HEK293 (cell line): ENCODE data around the gene NPW.
A peak's percentile ranks its signal among the peaks of the same experiment; 100 is the strongest.

Source experiments
- EGR2 ChIP-seq: fragments of 450-650 bp; formaldehyde crosslinking; IDR thresholded peaks from 2 replicates; pipeline ENCODE4 v1.5.1; 2016; ENCODE audit warnings: low read depth, missing biosample characterization, missing genetic modification characterization
- HOXC10 ChIP-seq: sonication (generic); formaldehyde crosslinking; IDR thresholded peaks from 2 replicates; pipeline ENCODE4 v1.8.1; 2023; ENCODE audit warnings: mild to moderate bottlenecking, missing genetic modification reagents
- OSR2 ChIP-seq: fragments of 450-650 bp; formaldehyde crosslinking; IDR thresholded peaks from 2 replicates; pipeline ENCODE4 v1.5.1; 2016; ENCODE audit warnings: missing biosample characterization, missing genetic modification characterization
- TCF7L2 ChIP-seq: IDR thresholded peaks from 2 replicates; pipeline ENCODE4 v1.6.1; 2011; ENCODE audit warnings: low read depth, mild to moderate bottlenecking, inconsistent platforms, low read length, moderate library complexity, borderline replicate concordance
- ZBTB1 ChIP-seq: fragments of 450-650 bp; formaldehyde crosslinking; IDR thresholded peaks from 2 replicates; pipeline ENCODE4 v1.5.1; 2016; ENCODE audit warnings: missing biosample characterization, missing genetic modification characterization
- ZBTB21 ChIP-seq: fragments of 450-650 bp; formaldehyde crosslinking; IDR thresholded peaks from 2 replicates; pipeline ENCODE4 v1.5.1; 2017; ENCODE audit warnings: missing biosample characterization, missing genetic modification characterization
- ZNF114 ChIP-seq: fragments of 450-650 bp; formaldehyde crosslinking; IDR thresholded peaks from 2 replicates; pipeline ENCODE4 v1.5.0; 2017; ENCODE audit warnings: missing biosample characterization, missing genetic modification characterization
- ZNF169 ChIP-seq: fragments of 450-650 bp; formaldehyde crosslinking; IDR thresholded peaks from 2 replicates; pipeline ENCODE4 v1.5.1; 2016; ENCODE audit warnings: missing biosample characterization, missing genetic modification characterization
- ZNF175 ChIP-seq: fragments of 450-650 bp; formaldehyde crosslinking; IDR thresholded peaks from 2 replicates; pipeline ENCODE4 v1.5.1; 2016; ENCODE audit warnings: missing biosample characterization, missing genetic modification characterization
- ZNF266 ChIP-seq: fragments of 450-650 bp; formaldehyde crosslinking; IDR thresholded peaks from 2 replicates; pipeline ENCODE4 v1.5.1; 2016; ENCODE audit warnings: missing biosample characterization, missing genetic modification characterization, low read depth
- ZNF274 ChIP-seq, 2 experiments: fragments of 200-500 bp in 1 of 2; fragments of 450-650 bp in 1 of 2; sonication (Bioruptor generic) in 1 of 2; formaldehyde crosslinking in 1 of 2; IDR thresholded peaks; 2 replicates each; pipeline versions ENCODE4 v1.5.1 to v1.6.1; 2014 to 2016; ENCODE audit warnings: borderline replicate concordance in 1 of 2, inconsistent platforms in 1 of 2, low read length in 1 of 2, missing biosample characterization in 1 of 2, missing genetic modification characterization in 1 of 2
- ZNF302 ChIP-seq: fragments of 450-650 bp; formaldehyde crosslinking; IDR thresholded peaks from 2 replicates; pipeline ENCODE4 v1.5.1; 2016; ENCODE audit warnings: missing biosample characterization, missing genetic modification characterization, low read depth
- ZNF324 ChIP-seq: fragments of 450-650 bp; formaldehyde crosslinking; IDR thresholded peaks from 2 replicates; pipeline ENCODE4 v1.5.1; 2016; ENCODE audit warnings: missing biosample characterization, missing genetic modification characterization
- ZNF426 ChIP-seq: fragments of 450-650 bp; formaldehyde crosslinking; IDR thresholded peaks from 2 replicates; pipeline ENCODE4 v1.5.1; 2017; ENCODE audit warnings: missing biosample characterization, missing genetic modification characterization, mild to moderate bottlenecking, inconsistent platforms, moderate library complexity
- ZNF473 ChIP-seq: fragments of 450-650 bp; formaldehyde crosslinking; IDR thresholded peaks from 2 replicates; pipeline ENCODE4 v1.5.1; 2017; ENCODE audit warnings: missing biosample characterization, missing genetic modification characterization
- ZNF501 ChIP-seq: fragments of 450-650 bp; formaldehyde crosslinking; IDR thresholded peaks from 2 replicates; pipeline ENCODE4 v1.5.1; 2016; ENCODE audit warnings: missing biosample characterization, missing genetic modification characterization
- ZNF514 ChIP-seq: fragments of 450-650 bp; formaldehyde crosslinking; IDR thresholded peaks from 2 replicates; pipeline ENCODE4 v1.5.1; 2016; ENCODE audit warnings: missing biosample characterization, missing genetic modification characterization
- ZNF561 ChIP-seq: fragments of 450-650 bp; IDR thresholded peaks from 2 replicates; pipeline ENCODE4 v1.5.1; 2018; ENCODE audit warnings: missing biosample characterization, missing genetic modification characterization, borderline replicate concordance
- ZNF707 ChIP-seq: fragments of 450-650 bp; formaldehyde crosslinking; IDR thresholded peaks from 2 replicates; pipeline ENCODE4 v1.5.1; 2016; ENCODE audit warnings: missing biosample characterization, missing genetic modification characterization
- ZNF785 ChIP-seq: fragments of 450-650 bp; formaldehyde crosslinking; IDR thresholded peaks from 2 replicates; pipeline ENCODE4 v1.5.1; 2016; ENCODE audit warnings: missing biosample characterization, missing genetic modification characterization
- ZSCAN23 ChIP-seq: fragments of 450-650 bp; formaldehyde crosslinking; IDR thresholded peaks from 2 replicates; pipeline ENCODE4 v1.5.1; 2016; ENCODE audit warnings: missing biosample characterization, missing genetic modification characterization
- TF ChIP-seq, protein P1 (sequence below): fragments of 450-650 bp; formaldehyde crosslinking; IDR thresholded peaks from 2 replicates; pipeline ENCODE4 v1.5.1; 2016; ENCODE audit warnings: missing biosample characterization, missing genetic modification characterization
- TF ChIP-seq, protein P2 (sequence below): fragments of 450-650 bp; formaldehyde crosslinking; IDR thresholded peaks from 2 replicates; pipeline ENCODE4 v1.5.1; 2016; ENCODE audit warnings: missing biosample characterization, missing genetic modification characterization
- TF ChIP-seq, protein P3 (sequence below): fragments of 450-650 bp; formaldehyde crosslinking; IDR thresholded peaks from 2 replicates; pipeline ENCODE4 v1.5.1; 2016; ENCODE audit warnings: missing biosample characterization, missing genetic modification characterization
- TF ChIP-seq, protein P4 (sequence below): fragments of 450-650 bp; formaldehyde crosslinking; IDR thresholded peaks from 2 replicates; pipeline ENCODE4 v1.5.1; 2016; ENCODE audit warnings: missing biosample characterization, missing genetic modification characterization

The NPW gene

DNA sequence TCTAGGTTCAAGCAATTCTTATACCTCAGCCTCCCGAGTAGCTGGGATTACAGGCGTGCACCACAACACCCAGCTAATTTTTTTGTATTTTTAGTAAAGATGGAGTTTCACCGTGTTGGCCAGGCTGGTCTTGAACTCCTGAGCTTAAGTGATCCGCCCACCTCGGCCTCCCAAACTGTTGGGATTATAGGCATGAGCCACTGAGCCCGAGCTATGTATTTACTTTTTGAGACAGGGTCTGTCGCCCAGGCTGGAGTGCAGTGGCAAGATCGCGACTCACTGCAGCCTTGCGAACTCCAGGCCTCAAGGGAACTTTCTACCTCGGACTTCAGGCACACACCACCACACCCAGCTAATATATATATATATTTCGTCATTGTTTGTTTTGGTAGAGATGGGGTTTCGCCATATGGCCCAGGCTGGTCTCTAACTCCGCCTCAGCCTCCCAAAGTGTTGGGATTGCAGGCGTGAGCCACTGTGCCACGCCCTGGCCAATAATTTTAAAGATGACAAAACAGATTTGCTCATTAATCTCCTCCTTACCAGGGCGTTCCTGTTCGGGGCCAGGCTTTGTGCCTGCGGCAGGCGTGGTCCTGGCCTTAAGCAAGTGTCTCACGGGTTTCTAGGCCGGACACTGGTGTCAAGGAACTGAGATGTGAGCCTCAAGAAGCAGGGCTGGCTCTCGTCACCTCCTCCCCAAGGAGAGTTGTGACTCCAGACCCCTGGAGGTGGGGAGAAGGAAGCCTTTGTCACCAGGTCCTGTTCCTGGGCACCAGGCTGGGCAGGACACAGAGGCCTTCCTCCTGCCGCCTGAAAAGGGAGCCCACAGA is 4.3 kb upstream of the NPW start (continued):
- TF ChIP-seq OSR2 = peak; percentile 62
- no peak for TF ChIP-seq ZBTB1 (tag by site-specific recombination)
- no peak for TF ChIP-seq ZNF302 (tag by site-specific recombination)
- no peak for TF ChIP-seq ZNF274 (IDR thresholded peaks at IDR 0.05; ENCODE audit: low read length)
- no peak for TF ChIP-seq ZNF274 (tag by site-specific recombination; IDR thresholded peaks at IDR 0.05; ENCODE audit: borderline replicate concordance)
- TF ChIP-seq TCF7L2 = no peak
- no peak for TF ChIP-seq ZNF426 (tag by site-specific recombination)
- TF ChIP-seq, protein P1, sequence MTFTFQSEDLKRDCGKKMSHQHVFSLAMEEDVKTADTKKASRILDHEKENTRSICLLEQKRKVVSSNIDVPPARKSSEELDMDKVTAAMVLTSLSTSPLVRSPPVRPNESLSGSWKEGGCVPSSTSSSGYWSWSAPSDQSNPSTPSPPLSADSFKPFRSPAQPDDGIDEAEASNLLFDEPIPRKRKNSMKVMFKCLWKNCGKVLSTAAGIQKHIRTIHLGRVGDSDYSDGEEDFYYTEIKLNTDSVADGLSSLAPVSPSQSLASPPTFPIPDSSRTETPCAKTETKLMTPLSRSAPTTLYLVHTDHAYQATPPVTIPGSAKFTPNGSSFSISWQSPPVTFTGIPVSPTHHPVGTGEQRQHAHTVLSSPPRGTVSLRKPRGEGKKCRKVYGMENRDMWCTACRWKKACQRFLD (tag by site-specific recombination) = no peak
- no peak for TF ChIP-seq ZNF561 (tag by site-specific recombination)
- TF ChIP-seq ZNF266 (tag by site-specific recombination) = no peak
- TF ChIP-seq, protein P2, sequence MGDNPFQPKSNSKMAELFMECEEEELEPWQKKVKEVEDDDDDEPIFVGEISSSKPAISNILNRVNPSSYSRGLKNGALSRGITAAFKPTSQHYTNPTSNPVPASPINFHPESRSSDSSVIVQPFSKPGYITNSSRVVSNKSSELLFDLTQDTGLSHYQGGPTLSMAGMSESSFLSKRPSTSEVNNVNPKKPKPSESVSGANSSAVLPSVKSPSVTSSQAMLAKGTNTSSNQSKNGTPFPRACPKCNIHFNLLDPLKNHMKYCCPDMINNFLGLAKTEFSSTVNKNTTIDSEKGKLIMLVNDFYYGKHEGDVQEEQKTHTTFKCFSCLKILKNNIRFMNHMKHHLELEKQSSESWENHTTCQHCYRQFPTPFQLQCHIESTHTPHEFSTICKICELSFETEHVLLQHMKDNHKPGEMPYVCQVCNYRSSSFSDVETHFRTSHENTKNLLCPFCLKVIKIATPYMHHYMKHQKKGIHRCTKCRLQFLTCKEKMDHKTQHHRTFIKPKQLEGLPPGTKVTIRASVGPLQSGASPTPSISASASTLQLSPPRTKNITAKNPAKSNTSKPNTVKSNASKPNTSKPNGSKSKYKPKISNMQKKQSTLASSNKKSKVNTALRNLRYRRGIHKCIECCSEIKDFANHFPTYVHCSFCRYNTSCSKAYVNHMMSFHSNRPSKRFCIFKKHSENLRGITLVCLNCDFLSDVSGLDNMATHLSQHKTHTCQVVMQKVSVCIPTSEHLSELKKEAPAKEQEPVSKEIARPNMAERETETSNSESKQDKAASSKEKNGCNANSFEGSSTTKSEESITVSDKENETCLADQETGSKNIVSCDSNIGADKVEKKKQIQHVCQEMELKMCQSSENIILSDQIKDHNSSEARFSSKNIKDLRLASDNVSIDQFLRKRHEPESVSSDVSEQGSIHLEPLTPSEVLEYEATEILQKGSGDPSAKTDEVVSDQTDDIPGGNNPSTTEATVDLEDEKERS (tag by site-specific recombination) = no peak
- TF ChIP-seq ZNF324 = 0 out of 2 replicates have a peak, but pooled peaks have one; percentile 60
- no peak for TF ChIP-seq EGR2 (tag by site-specific recombination)
- TF ChIP-seq, protein P3, sequence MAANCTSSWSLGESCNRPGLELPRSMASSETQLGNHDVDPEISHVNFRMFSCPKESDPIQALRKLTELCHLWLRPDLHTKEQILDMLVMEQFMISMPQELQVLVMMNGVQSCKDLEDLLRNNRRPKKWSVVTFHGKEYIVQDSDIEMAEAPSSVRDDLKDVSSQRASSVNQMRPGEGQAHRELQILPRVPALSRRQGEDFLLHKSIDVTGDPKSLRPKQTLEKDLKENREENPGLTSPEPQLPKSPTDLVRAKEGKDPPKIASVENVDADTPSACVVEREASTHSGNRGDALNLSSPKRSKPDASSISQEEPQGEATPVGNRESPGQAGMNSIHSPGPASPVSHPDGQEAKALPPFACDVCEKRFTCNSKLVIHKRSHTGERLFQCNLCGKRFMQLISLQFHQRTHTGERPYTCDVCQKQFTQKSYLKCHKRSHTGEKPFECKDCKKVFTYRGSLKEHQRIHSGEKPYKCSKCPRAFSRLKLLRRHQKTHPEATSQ (tag by site-specific recombination) = no peak
- no peak for TF ChIP-seq ZNF785 (tag by site-specific recombination)
- no peak for TF ChIP-seq ZNF501 (tag by site-specific recombination)
- TF ChIP-seq ZBTB21 (tag by site-specific recombination) = peak; percentile 35; the same call in 1 of the 2 replicates
- TF ChIP-seq ZNF175 (tag by site-specific recombination) = no peak
- TF ChIP-seq ZNF473 (tag by site-specific recombination) = no peak
- no peak for TF ChIP-seq ZNF169 (tag by site-specific recombination)
- TF ChIP-seq ZNF707 = no peak
- no peak for TF ChIP-seq HOXC10 (CRISPR knock-in tag)
- TF ChIP-seq ZSCAN23 = no peak
- TF ChIP-seq, protein P4, sequence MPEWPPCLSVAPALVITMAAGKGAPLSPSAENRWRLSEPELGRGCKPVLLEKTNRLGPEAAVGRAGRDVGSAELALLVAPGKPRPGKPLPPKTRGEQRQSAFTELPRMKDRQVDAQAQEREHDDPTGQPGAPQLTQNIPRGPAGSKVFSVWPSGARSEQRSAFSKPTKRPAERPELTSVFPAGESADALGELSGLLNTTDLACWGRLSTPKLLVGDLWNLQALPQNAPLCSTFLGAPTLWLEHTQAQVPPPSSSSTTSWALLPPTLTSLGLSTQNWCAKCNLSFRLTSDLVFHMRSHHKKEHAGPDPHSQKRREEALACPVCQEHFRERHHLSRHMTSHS = no peak
- TF ChIP-seq ZNF114 (tag by site-specific recombination) = no peak
- TF ChIP-seq ZNF514 = no peak
- TF ChIP-seq, all 188 proteins: peak for 30
